NCI-H1048 (cell line): ENCODE measurements around the gene MYO9B.
"Not testable (repeated sequence)": the region's sequence is repeated elsewhere in the genome, so short reads cannot be mapped to it uniquely, and the experiment has no call there.

Experiments used
- DNase-seq: peaks from one replicate; lab custom pipeline; 2025; lab: John Stamatoyannopoulos, UW

MYO9B gene

DNA sequence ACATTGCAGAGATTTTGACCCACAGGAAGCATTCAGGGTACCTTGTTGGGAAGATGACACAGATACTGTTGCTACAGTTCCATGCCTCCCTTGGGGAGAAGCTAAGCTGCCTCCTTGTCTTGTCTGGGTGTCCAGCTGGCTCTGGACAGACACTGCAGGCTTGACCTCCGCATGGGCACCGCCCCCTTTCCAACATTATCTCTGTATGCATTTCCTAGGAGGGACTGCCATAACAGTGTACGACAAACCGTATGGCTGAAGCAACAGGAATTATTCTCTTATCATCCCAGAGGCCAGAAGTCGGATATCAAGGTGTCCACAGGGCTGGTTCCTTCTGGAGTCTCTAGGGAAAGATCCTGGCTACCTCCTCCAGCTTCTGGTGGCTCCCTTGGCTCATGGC is 72.6 kb downstream of the MYO9B start:
- DNase-seq = no peak

DNA sequence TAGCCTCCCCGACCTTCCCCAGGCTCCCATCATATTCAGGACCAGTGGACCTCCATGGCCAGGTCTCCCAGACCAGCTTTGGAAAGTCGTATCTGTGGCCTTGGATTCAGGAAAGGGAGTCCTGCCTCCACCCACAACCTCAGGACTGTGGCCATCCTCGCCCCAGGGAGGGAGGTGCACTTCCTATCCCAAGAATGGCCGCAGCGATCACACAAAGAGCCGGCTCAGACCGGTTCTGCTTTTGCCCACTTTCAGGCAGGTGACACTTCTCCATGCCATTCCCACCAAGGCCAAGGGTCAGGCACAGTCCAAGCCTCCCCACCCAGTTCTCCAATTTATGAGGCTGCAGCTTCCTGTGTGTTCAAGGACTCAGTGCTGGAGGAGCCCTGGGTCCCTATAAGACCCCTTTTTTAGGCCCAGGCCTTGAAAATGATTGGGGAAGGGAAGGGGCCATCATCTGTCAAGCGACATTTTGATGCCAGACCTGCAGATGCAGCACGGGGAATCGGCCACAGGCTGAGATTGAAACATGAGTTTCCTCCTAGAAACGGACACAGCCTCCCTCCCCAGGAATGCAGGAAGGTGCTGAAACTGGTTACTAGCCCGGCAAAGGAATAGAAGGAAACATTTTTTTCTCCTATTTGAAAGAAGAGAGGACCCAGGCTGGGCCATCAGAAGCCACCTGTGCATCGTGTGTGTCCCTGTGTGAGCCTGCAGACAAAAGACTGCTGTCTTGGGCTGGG is 74.0 kb downstream of the MYO9B start:
- DNase-seq = no peak

DNA sequence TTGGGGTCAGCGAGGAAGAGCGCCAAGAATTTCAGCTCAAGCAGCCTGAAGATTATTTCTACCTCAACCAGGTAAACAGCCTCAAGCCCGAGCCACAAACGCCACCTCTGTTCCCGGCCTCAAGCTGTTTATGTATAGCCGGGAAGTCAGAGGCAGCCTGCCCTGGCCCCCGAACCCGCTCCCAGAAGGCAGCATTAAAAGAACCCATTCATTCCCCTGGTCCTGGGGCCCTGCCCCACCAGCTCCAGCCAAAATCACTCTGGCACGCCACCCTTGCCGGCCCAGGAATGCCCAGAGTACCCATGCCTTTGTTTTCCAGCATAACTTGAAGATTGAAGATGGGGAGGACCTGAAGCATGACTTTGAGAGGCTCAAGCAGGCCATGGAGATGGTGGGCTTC is 78.4 kb downstream of the MYO9B start:
- no peak for DNase-seq

DNA sequence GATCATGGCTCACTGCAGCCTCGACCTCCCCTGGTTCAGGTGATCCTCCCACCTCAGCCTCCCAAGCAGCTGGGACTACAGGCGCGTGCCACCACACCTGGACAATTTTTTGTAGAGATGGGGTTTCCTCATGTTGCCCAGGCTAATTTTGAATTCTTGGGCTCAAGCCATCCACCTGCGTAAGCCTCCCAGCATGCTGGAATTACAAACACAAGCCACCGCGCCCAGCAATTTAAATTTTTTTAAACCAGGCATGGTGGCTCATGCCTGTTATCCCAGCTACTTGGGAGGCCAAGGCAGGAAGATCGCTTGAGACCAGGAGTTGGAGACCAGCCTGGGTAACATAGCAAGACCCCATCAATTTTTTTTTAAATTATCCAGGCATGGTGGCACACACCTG is 79.7 kb downstream of the MYO9B start:
- DNase-seq = no peak

DNA sequence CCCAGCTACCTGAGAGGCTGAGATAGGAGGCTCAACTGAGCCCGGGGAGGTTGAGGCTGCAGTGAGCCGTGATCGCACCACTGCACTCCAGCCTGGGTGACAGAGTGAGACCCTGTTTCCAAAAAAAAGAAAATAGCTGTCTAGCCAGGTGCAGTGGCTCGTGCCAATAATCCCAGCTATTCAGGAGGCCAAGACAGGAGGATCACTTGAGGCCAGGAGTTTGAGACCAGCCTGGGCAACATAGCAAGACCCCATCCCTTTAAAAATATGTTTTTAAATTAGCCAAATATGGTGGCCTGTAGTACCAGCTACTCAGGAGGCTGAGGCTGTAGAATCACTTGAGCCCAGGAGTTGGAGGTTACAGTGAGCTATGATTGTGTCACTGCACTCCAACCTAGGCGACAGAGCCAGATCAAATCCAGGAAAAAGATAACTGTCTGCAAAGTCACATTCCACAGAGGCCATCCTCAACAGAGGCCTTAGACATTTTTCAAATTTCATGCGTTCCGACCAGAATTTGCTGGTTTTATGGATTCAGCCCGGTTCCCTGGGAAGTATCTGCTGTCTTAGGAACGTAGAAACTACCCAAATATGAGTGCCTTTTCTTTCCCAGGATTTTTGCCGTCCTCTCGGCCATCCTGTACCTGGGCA is 80.8 kb downstream of the MYO9B start:
- no peak for DNase-seq

DNA sequence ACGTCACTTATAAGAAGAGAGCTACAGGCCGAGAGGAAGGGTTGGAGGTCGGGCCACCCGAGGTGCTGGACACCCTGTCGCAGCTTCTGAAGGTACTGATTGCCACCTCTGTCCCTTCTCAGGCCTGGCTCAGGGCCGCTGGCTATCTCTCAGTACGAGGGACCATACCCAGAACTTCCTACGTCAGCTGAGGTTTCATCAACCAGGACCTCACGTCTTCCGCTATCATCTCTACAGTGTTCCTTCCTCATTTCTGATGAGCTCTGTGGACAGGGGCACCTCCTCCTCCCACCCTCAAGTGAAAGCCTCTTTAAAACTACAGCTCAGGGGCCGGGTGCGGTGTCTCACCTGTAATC is 81.3 kb downstream of the MYO9B start:
- DNase-seq = no peak

DNA sequence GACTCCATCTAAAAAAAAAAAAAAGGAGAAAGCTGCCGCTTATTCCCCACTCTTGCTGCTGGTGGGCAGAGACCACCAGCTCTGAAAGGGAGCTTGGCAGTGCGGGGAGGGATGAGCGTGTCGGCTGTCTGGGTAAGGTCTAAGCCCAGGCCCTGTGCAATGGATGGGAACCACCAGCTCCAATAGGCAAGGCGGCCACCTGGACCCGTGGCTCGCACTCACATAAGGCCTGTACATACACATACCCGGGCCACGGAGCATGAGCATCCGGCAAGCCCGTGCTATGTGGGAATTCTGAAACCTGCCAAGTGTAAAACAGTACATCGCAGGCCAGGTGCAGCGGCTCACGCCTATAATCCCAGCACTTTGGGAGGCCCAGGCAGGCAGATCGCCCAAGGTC is 83.0 kb downstream of the MYO9B start:
- DNase-seq = no peak

DNA sequence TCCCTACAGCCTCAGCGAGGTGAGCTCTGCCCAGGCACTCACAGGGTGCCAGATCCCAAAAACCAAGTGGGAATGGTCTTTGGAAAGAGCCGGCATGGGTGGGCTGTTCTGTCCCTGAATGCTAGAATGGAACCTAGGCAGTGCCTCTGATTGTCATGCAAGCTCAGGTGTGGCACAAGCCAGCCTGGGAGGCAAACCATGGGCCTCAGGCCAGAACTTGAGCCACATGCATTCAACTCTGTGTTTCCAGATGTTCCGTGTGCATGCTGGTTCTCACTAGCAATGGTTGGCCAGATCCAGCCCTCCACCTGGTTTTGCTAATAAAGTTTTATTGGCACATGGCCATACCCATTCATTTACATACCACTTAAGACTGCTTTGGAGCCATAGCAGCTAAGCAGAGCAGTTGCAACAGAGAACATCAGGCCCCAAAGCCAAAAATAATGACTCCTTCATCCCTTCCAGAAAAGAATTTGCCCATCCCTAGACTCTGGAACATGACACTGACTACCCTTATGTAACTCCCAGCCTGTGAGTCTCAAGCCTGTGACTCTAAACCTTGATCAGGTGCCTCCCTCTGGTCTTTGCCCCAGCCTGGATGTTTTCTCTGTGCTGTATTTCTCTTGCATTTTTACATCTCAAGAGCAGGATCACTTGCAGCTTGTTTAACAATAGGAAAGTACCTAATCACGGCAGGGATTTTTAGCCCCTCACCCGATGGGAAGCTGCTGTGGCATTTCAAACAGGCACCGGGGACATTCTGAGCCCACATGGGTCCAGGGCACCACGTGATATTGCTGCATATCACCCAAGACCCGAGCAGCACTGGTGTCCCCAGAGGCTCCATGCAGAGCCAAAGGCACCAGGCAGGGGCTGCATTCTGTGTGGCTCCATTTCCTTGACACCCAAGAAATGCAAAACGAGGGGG is 84.2 kb downstream of the MYO9B start:
- DNase-seq = no peak

DNA sequence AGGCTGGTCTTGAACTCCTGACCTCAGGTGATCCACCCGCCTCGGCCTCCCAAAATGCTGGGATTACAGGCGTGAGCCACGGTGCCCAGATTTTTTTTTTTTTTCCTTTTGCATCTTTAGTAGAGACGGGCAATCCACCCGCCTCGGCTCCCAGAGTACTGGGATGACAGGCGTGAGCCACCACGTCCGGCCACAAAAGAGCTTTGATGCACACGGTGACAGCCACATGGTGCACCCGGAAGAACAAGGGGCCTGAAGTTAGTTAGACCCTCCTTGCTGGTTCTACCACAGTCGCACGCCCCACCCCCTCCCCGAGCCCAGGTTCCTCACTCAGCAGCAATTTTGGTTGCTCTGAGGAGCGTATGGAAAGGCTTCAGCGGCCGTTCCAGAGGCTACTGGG is 85.3 kb downstream of the MYO9B start:
- DNase-seq = no peak

DNA sequence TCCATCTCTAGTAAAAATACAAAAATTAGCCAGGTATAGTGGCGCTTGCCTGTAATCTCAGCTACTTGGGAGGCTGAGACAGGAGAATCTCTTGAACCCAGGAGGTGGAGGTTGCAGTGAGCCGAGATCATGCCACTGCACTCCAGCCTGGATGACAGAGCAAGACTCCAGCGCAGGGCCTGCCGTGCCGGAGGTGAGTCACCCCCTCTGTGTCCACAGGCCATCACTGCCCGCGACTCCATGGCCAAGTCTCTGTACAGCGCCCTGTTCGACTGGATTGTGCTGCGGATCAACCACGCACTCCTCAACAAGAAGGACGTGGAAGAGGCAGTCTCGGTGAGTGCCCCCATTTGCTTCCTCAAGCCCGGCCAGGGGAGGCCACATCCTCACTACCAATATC is 86.6 kb downstream of the MYO9B start:
- DNase-seq = not testable (repeated sequence)

DNA sequence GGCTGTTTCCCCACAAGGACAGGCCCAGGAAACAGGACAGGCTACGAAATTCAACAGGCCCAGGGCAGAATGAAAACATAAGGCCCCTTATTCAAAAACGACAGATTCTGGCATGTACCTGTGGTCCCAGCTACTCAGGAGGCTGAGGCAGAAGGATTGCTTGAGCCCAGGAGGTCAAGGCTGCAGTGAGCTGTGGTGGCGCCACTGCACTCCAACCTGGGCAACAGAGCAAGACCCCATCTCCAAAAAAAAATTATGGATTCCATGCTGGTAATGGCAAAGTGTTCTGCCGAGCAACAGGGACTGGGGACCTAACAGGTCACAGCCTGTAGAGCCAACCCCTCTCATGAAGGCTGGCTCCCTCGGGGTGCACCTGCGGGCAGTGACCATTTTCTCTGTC is 87.0 kb downstream of the MYO9B start:
- DNase-seq = no peak

DNA sequence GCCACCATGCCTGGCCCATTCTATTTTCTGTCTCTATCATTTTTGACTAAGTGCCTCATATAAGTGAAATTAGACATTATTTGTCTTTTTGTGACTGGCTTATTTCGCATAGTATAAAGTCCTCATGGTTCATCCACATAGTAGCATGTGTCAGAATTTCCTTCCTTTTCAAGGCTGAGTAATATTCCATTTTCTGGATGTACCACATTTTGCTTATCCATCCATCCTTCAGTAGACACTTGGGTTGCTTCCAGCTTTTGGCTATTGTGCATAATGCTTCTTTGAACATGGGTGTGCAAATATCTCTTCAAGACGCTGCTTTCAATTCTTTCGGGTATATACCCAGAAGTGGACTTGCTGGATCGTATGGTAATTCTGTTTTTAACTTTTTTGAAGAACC is 88.1 kb downstream of the MYO9B start:
- DNase-seq = no peak

DNA sequence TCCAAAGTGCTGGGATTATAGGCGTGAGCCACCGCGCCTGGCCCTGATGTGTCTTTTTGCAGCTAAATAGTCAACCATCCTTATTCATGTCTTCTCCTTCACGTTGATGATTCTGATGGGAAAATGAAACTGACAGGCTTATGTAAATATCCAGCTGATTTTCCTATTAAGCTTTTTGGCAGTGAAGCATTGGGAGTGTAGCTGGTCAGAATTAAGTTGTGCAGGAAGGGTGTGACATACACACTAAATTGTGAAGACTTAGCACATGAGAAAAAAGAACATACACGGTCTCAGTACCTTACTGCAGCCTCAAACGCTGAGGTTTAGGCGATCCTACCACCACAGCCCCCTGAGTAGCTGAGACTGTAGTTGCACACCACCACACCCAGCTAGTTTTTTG is 89.1 kb downstream of the MYO9B start:
- no peak for DNase-seq

DNA sequence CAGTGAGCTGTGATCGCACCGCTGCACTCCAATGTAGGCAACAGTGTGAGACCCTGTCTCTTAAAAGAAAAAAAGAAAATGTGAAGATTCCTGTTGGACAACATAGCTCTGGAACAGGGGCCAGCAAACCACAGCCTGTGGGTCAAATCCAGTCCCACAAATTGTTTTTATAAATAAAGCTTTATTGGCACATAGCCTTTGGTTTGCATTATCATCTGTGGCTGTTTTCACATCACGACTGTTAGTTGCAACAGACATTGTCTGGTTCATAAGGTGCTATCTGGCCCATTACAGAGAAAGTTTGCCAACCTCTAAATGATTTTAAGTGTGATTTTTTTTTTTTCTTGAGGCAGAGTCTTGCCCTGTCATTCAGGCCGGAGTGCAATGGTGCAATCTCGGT is 90.1 kb downstream of the MYO9B start:
- no peak for DNase-seq

DNA sequence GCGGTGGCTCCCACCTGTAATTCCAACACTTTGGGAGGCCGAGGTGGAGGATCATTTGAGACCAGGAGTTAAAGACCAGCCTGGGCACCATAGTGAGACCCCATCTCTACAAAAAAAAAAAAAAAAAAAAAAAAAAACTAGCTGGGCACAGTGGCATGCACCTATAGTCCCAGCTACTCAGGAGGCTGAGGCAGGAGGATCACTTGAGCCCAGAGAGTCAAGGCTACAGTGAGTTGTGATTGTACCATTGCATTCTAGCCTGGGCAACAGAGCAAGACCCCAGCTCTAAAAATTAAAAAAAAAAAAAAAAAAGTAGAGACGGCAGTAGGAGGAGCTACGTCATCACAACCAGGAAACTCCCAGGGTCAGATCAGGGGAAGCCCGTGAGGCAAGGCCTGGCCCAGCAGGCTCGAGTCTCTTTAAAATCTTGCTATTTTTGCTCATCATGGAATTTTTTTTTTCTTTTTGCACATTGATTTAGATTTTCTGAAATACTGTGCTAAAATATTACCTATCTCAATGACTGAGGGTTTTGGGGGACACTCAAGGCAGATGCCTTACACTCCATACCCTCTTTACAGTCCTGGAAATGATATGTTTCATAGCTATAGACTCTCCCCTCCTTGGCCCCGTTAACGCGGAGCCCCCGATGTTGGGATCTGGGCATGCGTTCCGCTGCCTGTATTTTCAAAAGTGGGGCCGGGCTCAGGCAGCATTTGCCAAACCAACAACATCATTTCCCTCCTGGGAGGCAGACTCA is 95.1 kb downstream of the MYO9B start:
- no peak for DNase-seq

DNA sequence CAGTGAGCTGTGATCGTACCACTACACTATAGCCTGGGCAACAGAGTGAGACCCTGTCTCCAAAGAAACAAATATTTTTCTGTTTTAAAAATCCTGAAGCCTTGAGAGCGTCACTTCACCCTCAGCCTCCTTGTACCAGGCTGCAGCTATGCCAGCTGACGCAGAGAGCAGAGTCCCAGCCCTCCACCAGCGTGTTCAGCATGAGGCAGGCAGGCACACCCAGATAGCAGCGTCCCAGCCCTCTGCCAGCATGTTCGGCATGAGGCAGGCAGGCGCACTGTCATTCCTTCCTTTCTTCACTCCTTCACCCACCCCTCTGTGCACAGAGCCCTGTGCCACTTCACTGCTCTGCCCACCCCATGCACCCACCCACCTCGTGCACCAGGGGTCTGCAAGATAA is 96.3 kb downstream of the MYO9B start:
- DNase-seq = no peak

DNA sequence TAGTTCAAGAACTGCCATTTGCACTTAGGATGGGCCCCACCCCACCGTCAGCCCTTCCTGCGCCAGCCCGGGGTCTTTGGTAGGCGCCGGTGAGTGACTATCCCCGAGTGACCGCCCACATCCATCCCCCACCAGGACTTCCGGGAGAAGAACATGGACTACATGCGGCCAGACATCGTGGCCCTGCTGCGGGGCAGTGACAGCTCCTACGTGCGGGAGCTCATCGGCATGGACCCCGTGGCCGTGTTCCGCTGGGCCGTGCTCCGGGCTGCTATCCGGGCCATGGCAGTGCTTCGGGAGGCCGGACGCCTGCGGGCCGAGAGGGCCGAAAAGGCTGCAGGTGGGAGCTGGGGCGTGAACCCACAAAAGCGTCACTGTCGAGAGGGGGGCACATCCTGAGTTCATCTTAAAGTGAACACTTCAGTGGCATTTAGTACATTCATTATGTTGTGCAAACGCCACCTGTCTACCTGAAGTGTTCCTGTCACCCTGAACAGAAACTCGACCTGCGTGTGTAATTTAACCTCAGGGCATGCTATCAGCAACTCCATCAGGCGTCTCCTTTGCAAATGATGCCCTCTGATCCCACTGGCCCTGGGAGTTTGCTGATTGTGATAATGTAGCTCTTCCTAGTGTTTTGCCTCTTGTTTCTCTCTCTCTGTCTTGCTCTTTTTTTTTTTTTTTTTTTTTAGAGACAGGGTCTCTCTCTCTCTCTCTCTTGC is 97.2 kb downstream of the MYO9B start:
- DNase-seq = no peak

DNA sequence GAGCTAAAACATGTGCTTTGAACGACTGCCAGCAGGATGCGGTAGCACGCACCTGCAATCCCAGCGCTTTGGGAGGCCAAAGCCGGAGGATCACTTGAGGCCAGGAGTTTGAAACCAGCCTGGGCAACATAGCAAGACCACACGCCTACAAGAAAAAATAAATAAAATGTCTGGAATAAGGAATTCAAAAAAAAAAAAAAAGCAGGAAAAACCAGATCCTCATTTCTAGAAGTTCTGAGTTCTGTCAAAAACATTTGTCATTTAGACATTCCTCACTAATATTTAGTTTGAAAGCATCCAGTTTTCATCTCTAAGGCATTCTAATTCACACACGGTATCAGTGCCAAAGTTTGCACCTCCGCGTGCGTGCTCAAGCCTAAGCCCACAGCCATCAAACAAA is 102.7 kb downstream of the MYO9B start:
- no peak for DNase-seq

DNA sequence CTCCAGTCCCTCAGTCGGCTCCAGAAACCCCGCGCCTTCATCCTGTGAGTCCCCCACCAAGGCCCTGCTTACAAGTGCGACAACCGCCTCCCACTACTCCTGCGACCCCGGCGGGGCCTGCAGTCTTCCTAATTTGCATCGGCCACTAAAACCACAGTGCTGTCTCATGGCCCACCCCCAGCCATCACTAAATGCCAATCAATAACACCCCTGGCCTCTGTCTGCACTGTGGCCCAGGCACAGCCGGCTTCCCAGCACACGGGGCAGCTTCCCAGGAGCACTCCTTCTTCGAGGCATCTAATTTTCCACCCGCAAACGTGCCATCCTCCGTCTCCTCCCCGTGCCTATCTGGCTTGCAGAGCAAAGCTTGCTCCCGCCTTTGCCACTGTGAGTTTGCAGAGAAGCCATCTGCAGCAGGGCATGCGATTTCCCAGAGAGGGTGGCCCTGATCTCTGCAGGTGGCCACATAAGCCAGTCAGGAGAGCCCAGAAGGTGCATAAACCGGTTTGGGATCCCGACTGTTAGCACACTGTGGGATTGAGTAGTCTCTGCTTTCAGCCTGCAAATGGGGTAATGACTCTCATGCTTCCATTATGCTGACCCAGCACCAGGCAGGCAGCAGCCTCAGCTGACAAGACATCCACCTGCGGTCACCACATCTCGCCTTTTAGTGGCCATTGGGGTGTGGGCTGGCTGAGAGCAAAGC is 105.6 kb downstream of the MYO9B start:
- no peak for DNase-seq

DNA sequence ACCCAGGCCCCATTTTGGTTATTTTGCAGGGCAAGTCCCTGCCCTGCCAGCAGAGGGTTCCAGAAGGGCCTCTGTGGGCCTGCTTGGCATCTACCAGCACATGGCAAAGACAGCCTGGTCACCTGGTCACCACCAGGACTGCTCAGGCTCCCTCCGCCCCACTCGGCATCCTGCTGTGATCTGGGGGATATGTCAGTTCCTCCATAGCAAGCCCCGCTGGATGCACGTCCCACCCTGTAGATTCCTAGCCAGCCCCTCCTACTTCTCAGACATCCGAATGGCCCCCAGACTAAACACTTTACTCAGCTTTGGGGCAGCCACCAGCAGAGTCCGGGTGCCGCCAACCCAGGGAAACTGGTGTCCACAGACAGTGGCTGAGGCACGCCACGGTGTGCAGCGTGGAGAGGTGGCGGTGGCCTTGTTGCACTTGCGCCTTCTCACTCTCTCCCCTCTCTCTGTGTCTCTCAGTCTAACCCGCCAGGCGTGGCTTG is 107.7 kb downstream of the MYO9B start:
- no peak for DNase-seq

DNA sequence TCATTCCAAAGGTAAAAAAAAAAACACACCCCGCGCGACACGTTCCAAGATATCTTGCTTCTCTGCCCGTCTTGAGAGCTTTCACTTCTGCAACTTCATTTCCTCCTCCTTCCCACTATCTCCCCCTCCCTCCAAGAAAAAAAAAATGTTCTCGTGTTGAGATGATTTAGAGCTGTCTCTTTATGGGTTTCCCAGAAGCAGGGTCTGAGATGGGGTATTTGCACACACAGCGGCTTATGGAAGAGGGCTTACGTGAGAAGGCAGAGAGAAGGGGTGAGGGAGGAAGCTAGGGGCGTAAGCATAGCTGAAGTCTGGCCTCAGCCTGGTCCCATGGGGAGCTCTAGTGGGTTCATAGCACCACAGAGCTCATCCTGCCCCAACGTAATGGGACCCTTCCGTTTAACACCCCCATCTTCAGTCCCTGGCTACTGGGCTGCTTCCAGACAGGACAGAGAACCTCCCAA is 108.3 kb downstream of the MYO9B start:
- no peak for DNase-seq
